Neural progenitor cell (in vitro differentiated cells): ENCODE data around the gene ARHGEF4.

Experiments
- EZH2 ChIP-seq: fragments of 200-600 bp; sonication (generic); IDR thresholded peaks from 2 replicates; pipeline ENCODE4 v1.6.1; 2017; ENCODE audit warnings: antibody characterized with exemption, mild to moderate bottlenecking, moderate library complexity
- TF ChIP-seq, protein P1 (sequence below): fragments of 200-600 bp; sonication (generic); IDR thresholded peaks from 2 replicates; pipeline ENCODE4 v1.5.1; 2017; ENCODE audit warnings: antibody characterized with exemption, mild to moderate bottlenecking

DNA sequence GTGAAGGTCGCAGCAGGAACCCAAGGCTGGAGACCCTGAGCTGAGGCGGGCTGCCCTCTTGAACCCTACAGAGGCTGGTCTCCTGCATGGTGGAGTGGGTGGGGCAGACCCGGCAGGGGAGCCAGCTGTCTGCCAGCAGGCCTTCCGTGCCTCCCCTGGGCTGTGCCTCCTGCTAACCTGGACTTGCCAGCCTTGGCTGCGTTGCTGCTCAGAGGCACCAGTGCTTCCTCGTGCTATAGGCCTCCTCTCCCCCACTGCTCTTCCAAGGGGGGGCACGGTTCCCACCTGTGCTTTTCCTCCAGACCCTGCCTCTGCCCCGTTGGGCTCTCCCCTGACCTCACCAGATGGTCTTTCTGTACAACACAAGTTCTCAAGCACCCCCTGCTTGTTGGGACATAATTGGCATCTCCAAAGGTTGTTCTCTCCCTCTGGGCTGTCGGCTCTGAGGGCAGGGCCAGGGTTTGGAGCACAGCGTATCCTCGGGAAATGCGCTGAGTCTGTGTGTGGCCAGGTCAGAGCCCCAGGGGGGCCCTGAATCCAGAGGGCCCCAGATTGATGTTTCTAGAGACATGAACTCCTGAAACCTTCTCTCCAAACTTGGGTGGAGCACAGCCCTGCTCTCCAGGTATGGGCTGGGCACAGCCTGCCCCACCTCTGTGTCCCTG is 6.7 kb downstream of the ARHGEF4 start:
- TF ChIP-seq, protein P1, sequence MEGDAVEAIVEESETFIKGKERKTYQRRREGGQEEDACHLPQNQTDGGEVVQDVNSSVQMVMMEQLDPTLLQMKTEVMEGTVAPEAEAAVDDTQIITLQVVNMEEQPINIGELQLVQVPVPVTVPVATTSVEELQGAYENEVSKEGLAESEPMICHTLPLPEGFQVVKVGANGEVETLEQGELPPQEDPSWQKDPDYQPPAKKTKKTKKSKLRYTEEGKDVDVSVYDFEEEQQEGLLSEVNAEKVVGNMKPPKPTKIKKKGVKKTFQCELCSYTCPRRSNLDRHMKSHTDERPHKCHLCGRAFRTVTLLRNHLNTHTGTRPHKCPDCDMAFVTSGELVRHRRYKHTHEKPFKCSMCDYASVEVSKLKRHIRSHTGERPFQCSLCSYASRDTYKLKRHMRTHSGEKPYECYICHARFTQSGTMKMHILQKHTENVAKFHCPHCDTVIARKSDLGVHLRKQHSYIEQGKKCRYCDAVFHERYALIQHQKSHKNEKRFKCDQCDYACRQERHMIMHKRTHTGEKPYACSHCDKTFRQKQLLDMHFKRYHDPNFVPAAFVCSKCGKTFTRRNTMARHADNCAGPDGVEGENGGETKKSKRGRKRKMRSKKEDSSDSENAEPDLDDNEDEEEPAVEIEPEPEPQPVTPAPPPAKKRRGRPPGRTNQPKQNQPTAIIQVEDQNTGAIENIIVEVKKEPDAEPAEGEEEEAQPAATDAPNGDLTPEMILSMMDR: no peak
- no peak for TF ChIP-seq EZH2
